ENCODE measurements around the gene AOX1. TPM values are rescaled to one million over a fixed set of nuclear protein-coding genes. Genes with fewer than 3 reads are reported as not detected.

AOX1 gene
- total RNA-seq, 1 donor from 2014 or later = 3.4 TPM

- Histone ChIP-seq H3K27me3 (ENCODE audit: insufficient read depth, low read length) (no peaks in the 10 kb centered on the region), H4K20me1 (ENCODE audit: insufficient read depth, low read length) (no peaks in the 10 kb centered on the region), H3K27ac (ENCODE audit: low read depth, low read length) (no peak overlapping the region), H3K79me2 (ENCODE audit: insufficient read depth, low read length) (no peaks in the 10 kb centered on the region), H2AFZ (ENCODE audit: low read depth, low read length) (no peak overlapping the region), H3K4me1 (ENCODE audit: insufficient read depth, low read length) (peaks cover 23% of the 10 kb centered on the region), H3K36me3 (ENCODE audit: insufficient read depth, low read length) (no peaks in the 10 kb centered on the region), H3K4me3 (ENCODE audit: insufficient read depth, low read depth, low read length) (no peak overlapping the region), H3K9ac (ENCODE audit: low read length) (no peak overlapping the region), H3K9me3 (ENCODE audit: insufficient read depth, low read depth, low read length) (no peaks in the 10 kb centered on the region), H3K4me2 (ENCODE audit: low read length) (no peak overlapping the region)
- peaks cover 24% of the 10 kb centered on the region for H3K4me1 Mint-ChIP-seq (ENCODE audit: low read depth, unreplicated experiment)
- FAIRE-seq = no peak
- no peak overlapping the region for H3K4me3 Mint-ChIP-seq (ENCODE audit: unreplicated experiment)
- no peaks in the 10 kb centered on the region for H3K9me3 Mint-ChIP-seq (ENCODE audit: unreplicated experiment)
- DNase-seq (ENCODE audit: low read depth) = no peak
- no peak overlapping the region for H3K27ac Mint-ChIP-seq (ENCODE audit: unreplicated experiment)
- H3K27me3 Mint-ChIP-seq (ENCODE audit: low read depth, unreplicated experiment) = no peaks in the 10 kb centered on the region
- TF ChIP-seq, protein P1, sequence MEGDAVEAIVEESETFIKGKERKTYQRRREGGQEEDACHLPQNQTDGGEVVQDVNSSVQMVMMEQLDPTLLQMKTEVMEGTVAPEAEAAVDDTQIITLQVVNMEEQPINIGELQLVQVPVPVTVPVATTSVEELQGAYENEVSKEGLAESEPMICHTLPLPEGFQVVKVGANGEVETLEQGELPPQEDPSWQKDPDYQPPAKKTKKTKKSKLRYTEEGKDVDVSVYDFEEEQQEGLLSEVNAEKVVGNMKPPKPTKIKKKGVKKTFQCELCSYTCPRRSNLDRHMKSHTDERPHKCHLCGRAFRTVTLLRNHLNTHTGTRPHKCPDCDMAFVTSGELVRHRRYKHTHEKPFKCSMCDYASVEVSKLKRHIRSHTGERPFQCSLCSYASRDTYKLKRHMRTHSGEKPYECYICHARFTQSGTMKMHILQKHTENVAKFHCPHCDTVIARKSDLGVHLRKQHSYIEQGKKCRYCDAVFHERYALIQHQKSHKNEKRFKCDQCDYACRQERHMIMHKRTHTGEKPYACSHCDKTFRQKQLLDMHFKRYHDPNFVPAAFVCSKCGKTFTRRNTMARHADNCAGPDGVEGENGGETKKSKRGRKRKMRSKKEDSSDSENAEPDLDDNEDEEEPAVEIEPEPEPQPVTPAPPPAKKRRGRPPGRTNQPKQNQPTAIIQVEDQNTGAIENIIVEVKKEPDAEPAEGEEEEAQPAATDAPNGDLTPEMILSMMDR (IDR thresholded peaks at IDR 0.05; ENCODE audit: insufficient read depth, low read depth, low read length) = no peak
- TF ChIP-seq EZH2 (IDR thresholded peaks at IDR 0.05; ENCODE audit: insufficient read depth, low read length) = no peak
- no peaks in the 10 kb centered on the region for H3K36me3 Mint-ChIP-seq (ENCODE audit: low read depth, unreplicated experiment)
Measured at GRCh38 chr2:200618590-200619021, 32.8 kb downstream of the AOX1 start.

DNA sequence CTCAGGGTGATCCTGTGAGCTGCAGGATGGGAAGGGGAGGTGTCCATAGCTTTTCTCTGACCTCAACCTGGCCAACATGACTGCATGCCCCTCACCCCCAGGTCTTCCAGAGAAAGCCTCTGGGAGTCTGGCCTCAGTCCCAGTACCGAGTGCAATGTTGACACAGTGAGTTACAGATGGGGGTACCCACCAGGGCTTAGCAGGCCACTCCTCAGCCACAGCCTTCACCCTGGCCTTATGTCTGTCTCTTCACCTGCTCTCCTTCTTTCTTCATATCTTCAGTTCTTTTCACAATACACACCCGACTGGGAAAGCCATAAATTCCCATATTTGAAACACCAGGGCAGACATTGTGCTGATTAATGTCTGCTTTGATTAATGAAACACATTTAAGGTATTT, 33.5 kb downstream of the AOX1 start:
- H3K36me3 Mint-ChIP-seq (ENCODE audit: low read depth, unreplicated experiment) = no peaks in the 10 kb centered on the region
- H3K27me3 Mint-ChIP-seq (ENCODE audit: low read depth, unreplicated experiment) = no peaks in the 10 kb centered on the region
- H4K20me1 ChIP-seq (ENCODE audit: insufficient read depth, low read length) = no peaks in the 10 kb centered on the region
- H3K4me2 ChIP-seq (ENCODE audit: low read length) = no peak overlapping the region
- no peaks in the 10 kb centered on the region for H3K9me3 Mint-ChIP-seq (ENCODE audit: unreplicated experiment)
- peak; percentile 27 for DNase-seq (ENCODE audit: low read depth)
- H3K4me3 ChIP-seq (ENCODE audit: insufficient read depth, low read depth, low read length) = no peak overlapping the region
- H3K9me3 ChIP-seq (ENCODE audit: insufficient read depth, low read depth, low read length) = no peaks in the 10 kb centered on the region
- H3K27ac Mint-ChIP-seq (ENCODE audit: unreplicated experiment) = no peak overlapping the region
- FAIRE-seq = no peak
- no peaks in the 10 kb centered on the region for H3K27me3 ChIP-seq (ENCODE audit: insufficient read depth, low read length)
- H3K36me3 ChIP-seq (ENCODE audit: insufficient read depth, low read length) = no peaks in the 10 kb centered on the region
- peaks cover 25% of the 10 kb centered on the region for H3K4me1 ChIP-seq (ENCODE audit: insufficient read depth, low read length)
- H3K79me2 ChIP-seq (ENCODE audit: insufficient read depth, low read length) = no peaks in the 10 kb centered on the region
- no peak for TF ChIP-seq EZH2 (IDR thresholded peaks at IDR 0.05; ENCODE audit: insufficient read depth, low read length)
- TF ChIP-seq, protein P1 (IDR thresholded peaks at IDR 0.05; ENCODE audit: insufficient read depth, low read depth, low read length) = no peak
- H3K4me1 Mint-ChIP-seq (ENCODE audit: low read depth, unreplicated experiment) = peaks cover 26% of the 10 kb centered on the region
- no peak overlapping the region for H3K4me3 Mint-ChIP-seq (ENCODE audit: unreplicated experiment)
- H3K9ac ChIP-seq (ENCODE audit: low read length) = no peak overlapping the region
- peak overlapping the region; percentile 20 for H2AFZ ChIP-seq (ENCODE audit: low read depth, low read length)
- no peak overlapping the region for H3K27ac ChIP-seq (ENCODE audit: low read depth, low read length)

GRCh38 chr2:200620606-200621390, 35.0 kb downstream of the AOX1 start:
- peaks cover 29% of the 10 kb centered on the region for H3K4me1 Mint-ChIP-seq (ENCODE audit: low read depth, unreplicated experiment)

More at GRCh38 chr2:200620606-200621390, 35.0 kb downstream of the AOX1 start:
- no peak overlapping the region for H3K4me3 Mint-ChIP-seq (ENCODE audit: unreplicated experiment)
- FAIRE-seq = no peak
- Histone ChIP-seq H3K27ac (ENCODE audit: low read depth, low read length) (no peak overlapping the region), H3K9ac (ENCODE audit: low read length) (no peak overlapping the region), H3K27me3 (ENCODE audit: insufficient read depth, low read length) (no peaks in the 10 kb centered on the region), H3K9me3 (ENCODE audit: insufficient read depth, low read depth, low read length) (no peaks in the 10 kb centered on the region), H2AFZ (ENCODE audit: low read depth, low read length) (no peak overlapping the region), H4K20me1 (ENCODE audit: insufficient read depth, low read length) (no peaks in the 10 kb centered on the region), H3K4me2 (ENCODE audit: low read length) (no peak overlapping the region), H3K4me3 (ENCODE audit: insufficient read depth, low read depth, low read length) (no peak overlapping the region), H3K79me2 (ENCODE audit: insufficient read depth, low read length) (no peaks in the 10 kb centered on the region), H3K4me1 (ENCODE audit: insufficient read depth, low read length) (peaks cover 22% of the 10 kb centered on the region), H3K36me3 (ENCODE audit: insufficient read depth, low read length) (no peaks in the 10 kb centered on the region)
- TF ChIP-seq, protein P1 (IDR thresholded peaks at IDR 0.05; ENCODE audit: insufficient read depth, low read depth, low read length) = no peak
- no peak for TF ChIP-seq EZH2 (IDR thresholded peaks at IDR 0.05; ENCODE audit: insufficient read depth, low read length)
- H3K9me3 Mint-ChIP-seq (ENCODE audit: unreplicated experiment) = no peaks in the 10 kb centered on the region
- no peaks in the 10 kb centered on the region for H3K27me3 Mint-ChIP-seq (ENCODE audit: low read depth, unreplicated experiment)
- no peaks in the 10 kb centered on the region for H3K36me3 Mint-ChIP-seq (ENCODE audit: low read depth, unreplicated experiment)
- DNase-seq (ENCODE audit: low read depth) = no peak
- no peak overlapping the region for H3K27ac Mint-ChIP-seq (ENCODE audit: unreplicated experiment)
